Measurements from ENCODE around the gene ESYT3. TPM values are rescaled to one million over a fixed set of nuclear protein-coding genes. Genes with fewer than 3 reads are reported as not detected.
"Not testable (repeated sequence)": the region's sequence is repeated elsewhere in the genome, so short reads cannot be mapped to it uniquely, and the experiment has no call there.

ESYT3 gene
- total RNA-seq, 1 donor, result 0.72 TPM

GRCh38 chr3:138452436-138452835, 18.0 kb downstream of the ESYT3 start:
- no peak overlapping the region for H3K4me2 ChIP-seq (ENCODE audit: insufficient read depth, low read length)
- no peaks in the 10 kb centered on the region for H3K36me3 ChIP-seq (ENCODE audit: insufficient read depth, low read length)
- H3K4me3 ChIP-seq (ENCODE audit: insufficient read depth, low read length), result no peak overlapping the region
- H3K27me3 ChIP-seq (ENCODE audit: insufficient read depth, low read length), result no peaks in the 10 kb centered on the region
- no peaks in the 10 kb centered on the region for H3K4me1 ChIP-seq (ENCODE audit: insufficient read depth, low read length)
- H3K79me2 ChIP-seq (ENCODE audit: insufficient read depth, low read length), result no peaks in the 10 kb centered on the region
- peak overlapping the region; percentile 10 for H2AFZ ChIP-seq (ENCODE audit: low read length)
- no peak for DNase-seq (ENCODE audit: insufficient read length, low spot score, missing footprints)
- H3K27ac ChIP-seq (ENCODE audit: low read depth, low read length), result no peak overlapping the region
- H3K9me3 ChIP-seq (ENCODE audit: low read depth, low read length), result no peaks in the 10 kb centered on the region
- TF ChIP-seq CTCF (IDR thresholded peaks at IDR 0.05; ENCODE audit: extremely low read depth, low read depth, low read length), result no peak
- no peaks in the 10 kb centered on the region for H4K20me1 ChIP-seq (ENCODE audit: insufficient read depth, low read length)

- H3K36me3 ChIP-seq (ENCODE audit: insufficient read depth, low read length); H3K4me3 ChIP-seq (ENCODE audit: insufficient read depth, low read length); H3K27ac ChIP-seq (ENCODE audit: low read depth, low read length); H3K9me3 ChIP-seq (ENCODE audit: low read depth, low read length); H3K79me2 ChIP-seq (ENCODE audit: insufficient read depth, low read length); DNase-seq (ENCODE audit: insufficient read length, low spot score, missing footprints); H2AFZ ChIP-seq (ENCODE audit: low read length); H3K4me1 ChIP-seq (ENCODE audit: insufficient read depth, low read length); H4K20me1 ChIP-seq (ENCODE audit: insufficient read depth, low read length); H3K4me2 ChIP-seq (ENCODE audit: insufficient read depth, low read length); H3K27me3 ChIP-seq (ENCODE audit: insufficient read depth, low read length): not testable (repeated sequence)
Observed at GRCh38 chr3:138453940-138454339, 19.5 kb downstream of the ESYT3 start.

GRCh38 chr3:138455801-138456716, 21.6 kb downstream of the ESYT3 start:
- H3K4me3 ChIP-seq (ENCODE audit: insufficient read depth, low read length), result no peak overlapping the region
- no peak for DNase-seq (ENCODE audit: insufficient read length, low spot score, missing footprints)
- no peak for TF ChIP-seq CTCF (IDR thresholded peaks at IDR 0.05; ENCODE audit: extremely low read depth, low read depth, low read length)

GRCh38 chr3:138456961-138457862, 22.8 kb downstream of the ESYT3 start:
- H3K9me3 ChIP-seq (ENCODE audit: low read depth, low read length), result no peaks in the 10 kb centered on the region
- DNase-seq (ENCODE audit: insufficient read length, low spot score, missing footprints), result no peak
- H4K20me1 ChIP-seq (ENCODE audit: insufficient read depth, low read length), result no peaks in the 10 kb centered on the region
- peaks cover 7% of the 10 kb centered on the region for H3K4me1 ChIP-seq (ENCODE audit: insufficient read depth, low read length)
- H3K79me2 ChIP-seq (ENCODE audit: insufficient read depth, low read length), result no peaks in the 10 kb centered on the region
- no peaks in the 10 kb centered on the region for H3K27me3 ChIP-seq (ENCODE audit: insufficient read depth, low read length)
- H2AFZ ChIP-seq (ENCODE audit: low read length), result no peak overlapping the region
- no peak for TF ChIP-seq CTCF (IDR thresholded peaks at IDR 0.05; ENCODE audit: extremely low read depth, low read depth, low read length)
- no peak overlapping the region for H3K27ac ChIP-seq (ENCODE audit: low read depth, low read length)
- no peak overlapping the region for H3K4me2 ChIP-seq (ENCODE audit: insufficient read depth, low read length)
- H3K4me3 ChIP-seq (ENCODE audit: insufficient read depth, low read length), result no peak overlapping the region
- H3K36me3 ChIP-seq (ENCODE audit: insufficient read depth, low read length), result no peaks in the 10 kb centered on the region

More at GRCh38 chr3:138455801-138456716, 21.6 kb downstream of the ESYT3 start:
- Histone ChIP-seq H4K20me1 (ENCODE audit: insufficient read depth, low read length) (no peaks in the 10 kb centered on the region), H3K4me1 (ENCODE audit: insufficient read depth, low read length) (peaks cover under 1% of the 10 kb centered on the region), H3K27me3 (ENCODE audit: insufficient read depth, low read length) (no peaks in the 10 kb centered on the region), H3K9me3 (ENCODE audit: low read depth, low read length) (no peaks in the 10 kb centered on the region), H3K27ac (ENCODE audit: low read depth, low read length) (no peak overlapping the region), H3K4me2 (ENCODE audit: insufficient read depth, low read length) (no peak overlapping the region), H3K36me3 (ENCODE audit: insufficient read depth, low read length) (no peaks in the 10 kb centered on the region), H2AFZ (ENCODE audit: low read length) (no peak overlapping the region), H3K79me2 (ENCODE audit: insufficient read depth, low read length) (no peaks in the 10 kb centered on the region)

Data from osteoblast (primary cell).